Activated CD8-positive, alpha-beta T cell treated with anti-CD3 and anti-CD28 coated beads, Interleukin-2, amount 10 ng/mL, durations not matched to agents 7 days and 5 days (primary cell): ENCODE measurements around the gene ZCCHC14. TPM values are rescaled to one million over a fixed set of nuclear protein-coding genes. Genes with fewer than 3 reads are reported as not detected.
"Not testable (repeated sequence)": the region's sequence is repeated elsewhere in the genome, so short reads cannot be mapped to it uniquely, and the experiment has no call there.

ENCODE experiments used
- ATAC-seq: fragments of 150-1000 bp; cut with Tn5 transposase; one replicate; pipeline ENCODE4 v1.10.0; 2021; ENCODE audit warnings: moderate library complexity
- CTCF ChIA-PET: fragments of 350-600 bp; sonication (Branson Sonifier 250); formaldehyde crosslinking; loops from one replicate; lab custom pipeline; 2021; ENCODE audit warnings: antibody characterized with exemption; lab: Charles Lee
- POLR2A ChIA-PET: fragments of 350-600 bp; sonication (Branson Sonifier 250); formaldehyde crosslinking; loops from one replicate; lab custom pipeline; 2021; ENCODE audit warnings: antibody characterized with exemption; lab: Charles Lee
- DNase-seq: peaks from one replicate; pipeline ENCODE4 v3.0.0-alpha.2; 2020
- H3K27ac Mint-ChIP-seq: one replicate; pipeline ENCODE4 v1.8.0; 2021; ENCODE audit warnings: mild to moderate bottlenecking, mixed read lengths
- H3K27me3 Mint-ChIP-seq: one replicate; pipeline ENCODE4 v1.8.0; 2021; ENCODE audit warnings: low read depth, mixed read lengths
- H3K36me3 Mint-ChIP-seq: one replicate; pipeline ENCODE4 v1.8.0; 2021; ENCODE audit warnings: low read depth, mixed read lengths
- H3K4me1 Mint-ChIP-seq: one replicate; pipeline ENCODE4 v1.8.0; 2021; ENCODE audit warnings: low read depth, mixed read lengths
- H3K4me3 Mint-ChIP-seq: one replicate; pipeline ENCODE4 v1.8.0; 2021; ENCODE audit warnings: mild to moderate bottlenecking, mixed read lengths
- H3K9me3 Mint-ChIP-seq: one replicate; pipeline ENCODE4 v1.8.0; 2022; ENCODE audit warnings: mixed read lengths; ENCODE audit not compliant: insufficient read depth
- total RNA-seq, 2 experiments: library from RNA; stranded (reverse); gene quantifications; one replicate each; pipeline ENCODE4 v1.2.3, GENCODE V29; 2021

The ZCCHC14 gene
- total RNA-seq, 2 experiments from 2014 or later, result 2.6 to 2.7 TPM

- ATAC-seq (no peak), DNase-seq (no peak)
- peaks cover 5% of the 10 kb centered on the region for H3K36me3 Mint-ChIP-seq
- no peaks in the 10 kb centered on the region for H3K9me3 Mint-ChIP-seq
- H3K4me1 Mint-ChIP-seq, result peaks cover 22% of the 10 kb centered on the region
- no peaks in the 10 kb centered on the region for H3K27me3 Mint-ChIP-seq
- no peak overlapping the region for H3K4me3 Mint-ChIP-seq
- ChIA-PET POLR2A (no interaction called here), CTCF (no interaction called here)
- peak overlapping the region; percentile 28 for H3K27ac Mint-ChIP-seq
These were observed 126.5 kb downstream of the ZCCHC14 start for GRCh38 chr16:87366288-87366687.

- H3K27ac Mint-ChIP-seq, result peak overlapping the region; percentile 55
- H3K36me3 Mint-ChIP-seq, result peaks cover 6% of the 10 kb centered on the region
- POLR2A ChIA-PET, result no interaction called here
These were observed 127.7 kb downstream of the ZCCHC14 start for GRCh38 chr16:87365021-87365713.

GRCh38 chr16:87363771-87364455 lies 128.9 kb downstream of the ZCCHC14 start:
- no peaks in the 10 kb centered on the region for H3K9me3 Mint-ChIP-seq
- ATAC-seq (peak; percentile 28), DNase-seq (no peak)
- peaks cover 22% of the 10 kb centered on the region for H3K4me1 Mint-ChIP-seq
- peak overlapping the region; percentile 77 for H3K27ac Mint-ChIP-seq
- POLR2A ChIA-PET, result interaction anchor here (1.0 kb wide), 1 partner anchor 12 kb away, joined by 3 read pairs; no protein-coding TSS in a partner anchor
- H3K27me3 Mint-ChIP-seq, result no peaks in the 10 kb centered on the region
- CTCF ChIA-PET, result interaction anchor here (1.1 to 1.6 kb wide), 3 partner anchors 31 to 53 kb away, joined by 3 to 4 read pairs (median 3); partner anchors contain the start of gene C16orf95
- peaks cover 11% of the 10 kb centered on the region for H3K36me3 Mint-ChIP-seq
- H3K4me3 Mint-ChIP-seq, result no peak overlapping the region

More at GRCh38 chr16:87365021-87365713, 127.7 kb downstream of the ZCCHC14 start:
- Mint-ChIP-seq H3K27me3 (no peaks in the 10 kb centered on the region), H3K9me3 (no peaks in the 10 kb centered on the region), H3K4me1 (peaks cover 24% of the 10 kb centered on the region), H3K4me3 (no peak overlapping the region)
- CTCF ChIA-PET, result interaction anchor here (1.1 to 1.6 kb wide), 3 partner anchors 30 to 52 kb away, joined by 3 to 4 read pairs (median 3); partner anchors contain the start of gene C16orf95
- ATAC-seq, result no peak
- no peak for DNase-seq

- H3K9me3 Mint-ChIP-seq, POLR2A ChIA-PET, ATAC-seq, CTCF ChIA-PET, DNase-seq, H3K4me3 Mint-ChIP-seq, H3K27ac Mint-ChIP-seq, H3K27me3 Mint-ChIP-seq: not testable (repeated sequence)
- Mint-ChIP-seq H3K4me1 (peaks cover 19% of the 10 kb centered on the region), H3K36me3 (peaks cover 17% of the 10 kb centered on the region)
These were observed 129.8 kb downstream of the ZCCHC14 start for GRCh38 chr16:87362828-87363559.

GRCh38 chr16:87361916-87362619 lies 130.8 kb downstream of the ZCCHC14 start:
- CTCF ChIA-PET, result no interaction called here

GRCh38 chr16:87360862-87361610 lies 131.8 kb downstream of the ZCCHC14 start:
- Mint-ChIP-seq H3K9me3 (no peaks in the 10 kb centered on the region), H3K27me3 (no peaks in the 10 kb centered on the region), H3K4me3 (no peak overlapping the region), H3K27ac (no peak overlapping the region), H3K36me3 (peaks cover 18% of the 10 kb centered on the region), H3K4me1 (peaks cover 18% of the 10 kb centered on the region)
- ChIA-PET CTCF (interaction anchor here (0.8 kb wide), 1 partner anchor 36 kb away, joined by 3 read pairs; no protein-coding TSS in a partner anchor), POLR2A (no interaction called here)
- DNase-seq, result no peak
- no peak for ATAC-seq

More at GRCh38 chr16:87361916-87362619, 130.8 kb downstream of the ZCCHC14 start:
- Mint-ChIP-seq H3K4me1 (peaks cover 18% of the 10 kb centered on the region), H3K27ac (no peak overlapping the region), H3K4me3 (no peak overlapping the region), H3K27me3 (no peaks in the 10 kb centered on the region), H3K36me3 (peaks cover 18% of the 10 kb centered on the region), H3K9me3 (no peaks in the 10 kb centered on the region)
- POLR2A ChIA-PET, result no interaction called here
- ATAC-seq (no peak), DNase-seq (no peak)

GRCh38 chr16:87359121-87359520 lies 133.7 kb downstream of the ZCCHC14 start:
- ChIA-PET CTCF (interaction anchor here (0.9 kb wide), 1 partner anchor 14 kb away, joined by 3 read pairs; no protein-coding TSS in a partner anchor), POLR2A (no interaction called here)
- no peaks in the 10 kb centered on the region for H3K27me3 Mint-ChIP-seq
- no peak overlapping the region for H3K4me3 Mint-ChIP-seq
- H3K36me3 Mint-ChIP-seq, result peaks cover 15% of the 10 kb centered on the region
- DNase-seq (no peak), ATAC-seq (no peak)
- no peaks in the 10 kb centered on the region for H3K9me3 Mint-ChIP-seq
- no peak overlapping the region for H3K27ac Mint-ChIP-seq
- H3K4me1 Mint-ChIP-seq, result peaks cover 7% of the 10 kb centered on the region

GRCh38 chr16:87358696-87359095 lies 134.1 kb downstream of the ZCCHC14 start:
- ChIA-PET CTCF (interaction anchor here (0.9 kb wide), 1 partner anchor 13 kb away, joined by 3 read pairs; no protein-coding TSS in a partner anchor), POLR2A (no interaction called here)
- peaks cover 15% of the 10 kb centered on the region for H3K36me3 Mint-ChIP-seq
- no peak overlapping the region for H3K27ac Mint-ChIP-seq
- H3K4me3 Mint-ChIP-seq, result no peak overlapping the region
- no peak for ATAC-seq
- peaks cover 4% of the 10 kb centered on the region for H3K4me1 Mint-ChIP-seq
- H3K9me3 Mint-ChIP-seq, result no peaks in the 10 kb centered on the region
- H3K27me3 Mint-ChIP-seq, result no peaks in the 10 kb centered on the region
- no peak for DNase-seq

- Mint-ChIP-seq H3K4me3 (no peak overlapping the region), H3K36me3 (peaks cover 15% of the 10 kb centered on the region), H3K27ac (no peak overlapping the region), H3K4me1 (peaks cover 2% of the 10 kb centered on the region), H3K27me3 (no peaks in the 10 kb centered on the region), H3K9me3 (no peaks in the 10 kb centered on the region)
- no peak for DNase-seq
- ATAC-seq, result no peak
- ChIA-PET POLR2A (interaction anchor here (0.7 kb wide), 1 partner anchor 14 kb away, joined by 7 read pairs; no protein-coding TSS in a partner anchor), CTCF (no interaction called here)
These were observed 134.6 kb downstream of the ZCCHC14 start for GRCh38 chr16:87358250-87358649.

GRCh38 chr16:87356491-87356853 lies 136.4 kb downstream of the ZCCHC14 start:
- ChIA-PET POLR2A (no interaction called here), CTCF (no interaction called here)
- ATAC-seq, result no peak
- H3K27me3 Mint-ChIP-seq, result no peaks in the 10 kb centered on the region
- peak overlapping the region; percentile 43 for H3K27ac Mint-ChIP-seq
- peaks cover 13% of the 10 kb centered on the region for H3K36me3 Mint-ChIP-seq
- no peak for DNase-seq
- no peak overlapping the region for H3K4me3 Mint-ChIP-seq
- peaks cover 2% of the 10 kb centered on the region for H3K4me1 Mint-ChIP-seq
- no peaks in the 10 kb centered on the region for H3K9me3 Mint-ChIP-seq
